HL-60/S4 (cell line): ENCODE measurements around the gene EOGT.

Source experiments
- in situ Hi-C: fragments of 300-500 bp; cut with MboI; formaldehyde crosslinking; loops from 2 replicates; pipeline ENCODE4 v1.14.3; 2022; ENCODE audit warnings: low sequenced_read_pairs

EOGT gene

GRCh38 chr3:69013253-69014021 is at the start of gene EOGT:
TSS of gene EOGT (minus strand) at chr3:69013684. CDS start at chr3:69009846, 3,838 bp downstream.
- in situ Hi-C loops, result no loop called here

- in situ Hi-C loops, result no loop called here
Observed at GRCh38 chr3:69059688-69060087, 46.2 kb upstream of the EOGT start.

- in situ Hi-C loops, result no loop called here
Observed at GRCh38 chr3:69058947-69059224, 45.4 kb upstream of the EOGT start.

- in situ Hi-C loops, result no loop called here
Observed at GRCh38 chr3:69058180-69058946, 44.9 kb upstream of the EOGT start.

GRCh38 chr3:69052472-69052898 is 39.0 kb upstream of the EOGT start:
- in situ Hi-C loops, result no loop called here

GRCh38 chr3:69051756-69052471 is 38.4 kb upstream of the EOGT start, which contains the start of gene TMF1:
TSS of gene TMF1 (minus strand) at chr3:69052333. CDS start at chr3:69052086, 247 bp downstream.
- in situ Hi-C loops, result no loop called here

GRCh38 chr3:69048990-69049389 is 35.5 kb upstream of the EOGT start:
- in situ Hi-C loops, result no loop called here

GRCh38 chr3:69044608-69045007 is 31.1 kb upstream of the EOGT start:
- in situ Hi-C loops, result no loop called here

- in situ Hi-C loops, result no loop called here
Observed at GRCh38 chr3:69033470-69033869, 20.0 kb upstream of the EOGT start.

- in situ Hi-C loops, result no loop called here
Observed at GRCh38 chr3:69032737-69033136, 19.3 kb upstream of the EOGT start.

GRCh38 chr3:69032142-69032541 is 18.7 kb upstream of the EOGT start:
- in situ Hi-C loops, result no loop called here

- in situ Hi-C loops, result no loop called here
Observed at GRCh38 chr3:69031635-69032034, 18.2 kb upstream of the EOGT start.

- in situ Hi-C loops, result no loop called here
Observed at GRCh38 chr3:69020857-69021256, 7.4 kb upstream of the EOGT start.

GRCh38 chr3:69020424-69020823 is 6.9 kb upstream of the EOGT start:
- in situ Hi-C loops, result no loop called here

- in situ Hi-C loops, result no loop called here
Observed at GRCh38 chr3:69016901-69017300, 3.4 kb upstream of the EOGT start.

- in situ Hi-C loops, result no loop called here
Observed at GRCh38 chr3:69016102-69016501, 2.6 kb upstream of the EOGT start.

GRCh38 chr3:69014022-69014580 is 617 bp upstream of the EOGT start:
- in situ Hi-C loops, result no loop called here

GRCh38 chr3:69012800-69013252 is 658 bp downstream of the EOGT start:
- in situ Hi-C loops, result no loop called here

- in situ Hi-C loops, result no loop called here
Observed at GRCh38 chr3:69012100-69012799, 1.2 kb downstream of the EOGT start.

- in situ Hi-C loops, result no loop called here
Observed at GRCh38 chr3:69011096-69011730, 2.3 kb downstream of the EOGT start.
